Measurements from ENCODE around the gene MCF2. TPM values are rescaled to one million over a fixed set of nuclear protein-coding genes. Genes with fewer than 3 reads are reported as not detected.

Gene MCF2
- total RNA-seq, 1 donor from 2014 or later: 0.27 TPM

DNA sequence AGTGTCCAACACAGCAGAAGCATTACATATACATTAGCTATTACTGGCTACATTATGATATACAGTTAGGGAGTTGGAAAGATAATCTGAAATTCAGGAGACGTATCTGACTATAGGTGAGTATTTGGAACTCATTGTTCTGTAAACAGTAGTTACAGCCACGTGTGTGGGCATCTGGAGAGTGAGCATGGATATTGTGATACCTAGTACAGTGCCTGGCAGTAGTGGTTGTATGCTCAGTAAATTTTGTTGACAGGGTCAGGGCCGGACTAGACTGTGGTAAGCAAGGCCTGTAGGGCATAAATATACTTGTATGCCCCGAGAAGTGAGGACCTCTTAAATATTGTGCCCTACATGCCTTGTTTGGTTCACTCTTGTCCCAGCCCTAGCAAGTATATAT lies 174.5 kb downstream of the MCF2 start:
- FAIRE-seq: no peak
- Mint-ChIP-seq H3K9me3 (ENCODE audit: unreplicated experiment) (no peaks in the 10 kb centered on the region), H3K27me3 (ENCODE audit: low read depth, unreplicated experiment) (no peaks in the 10 kb centered on the region), H3K4me1 (ENCODE audit: low read depth, unreplicated experiment) (no peaks in the 10 kb centered on the region), H3K27ac (ENCODE audit: unreplicated experiment) (no peak overlapping the region), H3K4me3 (ENCODE audit: unreplicated experiment) (no peak overlapping the region), H3K36me3 (ENCODE audit: low read depth, unreplicated experiment) (no peaks in the 10 kb centered on the region)
- H3K4me1 ChIP-seq (ENCODE audit: insufficient read depth, low read length): no peaks in the 10 kb centered on the region
- H3K4me3 ChIP-seq (ENCODE audit: insufficient read depth, low read depth, low read length): no peak overlapping the region
- H3K79me2 ChIP-seq (ENCODE audit: insufficient read depth, low read length): no peaks in the 10 kb centered on the region
- no peak for TF ChIP-seq EZH2 (IDR thresholded peaks at IDR 0.05; ENCODE audit: insufficient read depth, low read length)
- TF ChIP-seq, protein P1, sequence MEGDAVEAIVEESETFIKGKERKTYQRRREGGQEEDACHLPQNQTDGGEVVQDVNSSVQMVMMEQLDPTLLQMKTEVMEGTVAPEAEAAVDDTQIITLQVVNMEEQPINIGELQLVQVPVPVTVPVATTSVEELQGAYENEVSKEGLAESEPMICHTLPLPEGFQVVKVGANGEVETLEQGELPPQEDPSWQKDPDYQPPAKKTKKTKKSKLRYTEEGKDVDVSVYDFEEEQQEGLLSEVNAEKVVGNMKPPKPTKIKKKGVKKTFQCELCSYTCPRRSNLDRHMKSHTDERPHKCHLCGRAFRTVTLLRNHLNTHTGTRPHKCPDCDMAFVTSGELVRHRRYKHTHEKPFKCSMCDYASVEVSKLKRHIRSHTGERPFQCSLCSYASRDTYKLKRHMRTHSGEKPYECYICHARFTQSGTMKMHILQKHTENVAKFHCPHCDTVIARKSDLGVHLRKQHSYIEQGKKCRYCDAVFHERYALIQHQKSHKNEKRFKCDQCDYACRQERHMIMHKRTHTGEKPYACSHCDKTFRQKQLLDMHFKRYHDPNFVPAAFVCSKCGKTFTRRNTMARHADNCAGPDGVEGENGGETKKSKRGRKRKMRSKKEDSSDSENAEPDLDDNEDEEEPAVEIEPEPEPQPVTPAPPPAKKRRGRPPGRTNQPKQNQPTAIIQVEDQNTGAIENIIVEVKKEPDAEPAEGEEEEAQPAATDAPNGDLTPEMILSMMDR (IDR thresholded peaks at IDR 0.05; ENCODE audit: insufficient read depth, low read depth, low read length): no peak
- H3K9ac ChIP-seq (ENCODE audit: low read length): no peak overlapping the region
- no peaks in the 10 kb centered on the region for H3K27me3 ChIP-seq (ENCODE audit: insufficient read depth, low read length)
- H2AFZ ChIP-seq (ENCODE audit: low read depth, low read length): no peak overlapping the region
- no peak overlapping the region for H3K4me2 ChIP-seq (ENCODE audit: low read length)
- no peak for DNase-seq (ENCODE audit: low read depth)
- no peaks in the 10 kb centered on the region for H3K36me3 ChIP-seq (ENCODE audit: insufficient read depth, low read length)
- no peaks in the 10 kb centered on the region for H3K9me3 ChIP-seq (ENCODE audit: insufficient read depth, low read depth, low read length)
- no peaks in the 10 kb centered on the region for H4K20me1 ChIP-seq (ENCODE audit: insufficient read depth, low read length)
- H3K27ac ChIP-seq (ENCODE audit: low read depth, low read length): no peak overlapping the region

DNA sequence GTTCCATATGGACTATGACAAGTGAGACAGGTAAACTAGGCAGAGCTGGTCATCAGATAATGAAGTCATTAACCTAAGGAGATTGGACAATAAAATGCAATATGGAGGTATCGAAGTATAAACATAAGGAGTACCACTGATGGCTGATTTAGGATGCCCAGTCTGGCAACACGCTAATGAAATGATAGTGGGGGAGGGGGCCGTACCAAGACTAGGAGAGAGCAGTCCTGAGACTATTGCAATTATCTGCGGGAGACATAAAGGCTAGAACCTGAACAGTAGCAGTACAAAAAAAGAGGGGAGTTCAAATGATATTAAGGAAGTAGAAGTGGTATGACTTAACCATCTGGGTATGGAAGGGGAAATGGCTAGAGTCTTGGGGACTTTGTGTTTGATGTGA lies 175.1 kb downstream of the MCF2 start:
- H3K27ac Mint-ChIP-seq (ENCODE audit: unreplicated experiment): no peak overlapping the region
- H3K27ac ChIP-seq (ENCODE audit: low read depth, low read length): no peak overlapping the region

More for the DNA sequence above, 175.1 kb downstream of the MCF2 start:
- H3K79me2 ChIP-seq (ENCODE audit: insufficient read depth, low read length): no peaks in the 10 kb centered on the region
- no peaks in the 10 kb centered on the region for H3K27me3 Mint-ChIP-seq (ENCODE audit: low read depth, unreplicated experiment)
- H3K4me1 Mint-ChIP-seq (ENCODE audit: low read depth, unreplicated experiment): no peaks in the 10 kb centered on the region
- FAIRE-seq (no peak), DNase-seq (ENCODE audit: low read depth) (no peak)
- H3K9me3 Mint-ChIP-seq (ENCODE audit: unreplicated experiment): no peaks in the 10 kb centered on the region
- no peak for TF ChIP-seq EZH2 (IDR thresholded peaks at IDR 0.05; ENCODE audit: insufficient read depth, low read length)
- TF ChIP-seq, protein P1 (IDR thresholded peaks at IDR 0.05; ENCODE audit: insufficient read depth, low read depth, low read length): no peak
- H4K20me1 ChIP-seq (ENCODE audit: insufficient read depth, low read length): no peaks in the 10 kb centered on the region
- no peak overlapping the region for H3K4me3 ChIP-seq (ENCODE audit: insufficient read depth, low read depth, low read length)
- H3K9me3 ChIP-seq (ENCODE audit: insufficient read depth, low read depth, low read length): no peaks in the 10 kb centered on the region
- no peaks in the 10 kb centered on the region for H3K4me1 ChIP-seq (ENCODE audit: insufficient read depth, low read length)
- H3K4me3 Mint-ChIP-seq (ENCODE audit: unreplicated experiment): no peak overlapping the region
- H3K36me3 ChIP-seq (ENCODE audit: insufficient read depth, low read length): no peaks in the 10 kb centered on the region
- no peak overlapping the region for H3K9ac ChIP-seq (ENCODE audit: low read length)
- no peaks in the 10 kb centered on the region for H3K36me3 Mint-ChIP-seq (ENCODE audit: low read depth, unreplicated experiment)
- H3K27me3 ChIP-seq (ENCODE audit: insufficient read depth, low read length): no peaks in the 10 kb centered on the region
- no peak overlapping the region for H2AFZ ChIP-seq (ENCODE audit: low read depth, low read length)
- H3K4me2 ChIP-seq (ENCODE audit: low read length): no peak overlapping the region

Other genes with a start within 250 kb of the MCF2 start
- not detected in 2 replicates for gene F9, start 177.4 kb downstream of the MCF2 start, total RNA-seq
- gene ATP11C, start 224.9 kb upstream of the MCF2 start, total RNA-seq: 20.1 and 24.6 TPM in 2 replicates

Data from astrocyte (in vitro differentiated cells and primary cell).